ENCODE data around the gene ACO2. TPM values are rescaled to one million over a fixed set of nuclear protein-coding genes. Genes with fewer than 3 reads are reported as not detected.

Gene ACO2
- total RNA-seq, 5 donors from 2014 or later (not counting 1 experiment from before 2014, with no cell fraction given) = 72.0 to 82.2 (median 77.0) TPM

GRCh38 chr22:41442240-41442792 is 26.6 kb upstream of the ACO2 start:
- WGBS (ENCODE audit: insufficient coverage) = 95% methylated on average over 2 of the region's 2 CpGs
- Mint-ChIP-seq H3K27ac (peak overlapping the region in 1 of 2 donors; percentile 24), H3K9me3 (no peaks in the 10 kb centered on the region), H3K27me3 (no peaks in the 10 kb centered on the region), H3K4me1 (peaks cover 25 to 36% (median 28%) of the 10 kb centered on the region in 3 donors), H3K4me3 (peak overlapping the region in 2 of 3 donors; percentile 14 to 99), H3K36me3 (no peaks in the 10 kb centered on the region)
- ChIA-PET CTCF (interaction anchor here in 1 of 2 donors (0.6 to 1.4 kb wide), 2 partner anchors 26 to 242 kb away, joined by 3 to 4 read pairs; partner anchors contain the start of gene PHF5A), POLR2A (interaction anchor here in 1 of 2 donors (0.5 to 0.6 kb wide), 2 partner anchors 95 to 715 kb away, joined by 3 to 4 read pairs; no protein-coding TSS in a partner anchor)
- Histone ChIP-seq H3K4me1 (ENCODE audit: control insufficient read depth in 1 of 2, extremely low read depth in 1 of 2, insufficient read depth in 2 of 2, low read length in 2 of 2) (peaks cover 8 to 33% of the 10 kb centered on the region in 2 experiments), H3K4me3 (ENCODE audit: control insufficient read depth in 1 of 2, extremely low read depth in 1 of 2, low read length in 1 of 2) (no peak overlapping the region), H3K27me3 (replicated peaks in 1 of 2; ENCODE audit: control insufficient read depth in 2 of 2, extremely low read depth in 1 of 2, insufficient read depth in 2 of 2, low read length in 1 of 2) (no peaks in the 10 kb centered on the region), H3K27ac (ENCODE audit: low read length) (no peak overlapping the region), H3K36me3 (ENCODE audit: control insufficient read depth in 2 of 2, extremely low read depth in 1 of 2, insufficient read depth in 1 of 2, low read length in 1 of 2) (peaks cover 0 to 13% of the 10 kb centered on the region in 2 donors), H3K9me3 (no peaks in the 10 kb centered on the region)
- no peak for DNase-seq
- no peak for ATAC-seq (replicated peaks in 1 of 4)

- H3K27me3 Mint-ChIP-seq = no peaks in the 10 kb centered on the region
- H3K27ac ChIP-seq (ENCODE audit: low read length) = peak overlapping the region; percentile 96
These were observed 24.4 kb upstream of the ACO2 start for GRCh38 chr22:41444360-41445128.

GRCh38 chr22:41445129-41446056 is 23.5 kb upstream of the ACO2 start:
- H3K9me3 Mint-ChIP-seq = no peaks in the 10 kb centered on the region
- WGBS (ENCODE audit: insufficient coverage) = 0% methylated on average over 3 of the region's 22 CpGs

More at GRCh38 chr22:41444360-41445128, 24.4 kb upstream of the ACO2 start:
- H3K4me3 Mint-ChIP-seq = peak overlapping the region; percentile 89 to 99 (median 89)
- peak; percentile 34 to 56 (median 54) for ATAC-seq (replicated peaks in 1 of 4)
- peak overlapping the region; percentile 93 to 96 for H3K27ac Mint-ChIP-seq
- H3K4me1 Mint-ChIP-seq = peaks cover 25 to 41% (median 29%) of the 10 kb centered on the region in 3 donors
- H3K27me3 ChIP-seq (replicated peaks in 1 of 2; ENCODE audit: control insufficient read depth in 2 of 2, extremely low read depth in 1 of 2, insufficient read depth in 2 of 2, low read length in 1 of 2) = no peaks in the 10 kb centered on the region
- peaks cover 8 to 37% of the 10 kb centered on the region in 2 experiments for H3K4me1 ChIP-seq (ENCODE audit: control insufficient read depth in 1 of 2, extremely low read depth in 1 of 2, insufficient read depth in 2 of 2, low read length in 2 of 2)
- no peaks in the 10 kb centered on the region for H3K9me3 ChIP-seq
- CTCF ChIA-PET = interaction anchor here in 1 of 2 donors (0.6 to 1.2 kb wide), 3 partner anchors 40 to 74 kb away, joined by 3 read pairs; no protein-coding TSS in a partner anchor
- WGBS (ENCODE audit: insufficient coverage) = 0% methylated on average over 23 of the region's 35 CpGs
- POLR2A ChIA-PET = interaction anchor here in 1 of 2 donors (0.6 to 2.6 kb wide), 2 partner anchors 24 to 67 kb away, joined by 9 to 25 read pairs; partner anchors contain the start of genes ACO2 and PHF5A
- H3K36me3 ChIP-seq (ENCODE audit: control insufficient read depth in 2 of 2, extremely low read depth in 1 of 2, insufficient read depth in 1 of 2, low read length in 1 of 2) = no peaks in the 10 kb centered on the region
- H3K36me3 Mint-ChIP-seq = no peaks in the 10 kb centered on the region
- H3K9me3 Mint-ChIP-seq = no peaks in the 10 kb centered on the region
- peak; percentile 37 to 89 (median 56) for DNase-seq
- peak overlapping the region; percentile 70 to 86 for H3K4me3 ChIP-seq (ENCODE audit: control insufficient read depth in 1 of 2, extremely low read depth in 1 of 2, low read length in 1 of 2)

GRCh38 chr22:41446057-41446501 is 22.8 kb upstream of the ACO2 start:
- DNase-seq (peak in 3 of 35 experiments; percentile 4 to 11 (median 7)), ATAC-seq (replicated peaks in 1 of 4) (no peak)
- H3K4me1 ChIP-seq (ENCODE audit: control insufficient read depth in 1 of 2, extremely low read depth in 1 of 2, insufficient read depth in 2 of 2, low read length in 2 of 2) = peaks cover 8 to 34% of the 10 kb centered on the region in 2 experiments
- 2% methylated on average over 11 of the region's 34 CpGs for WGBS (ENCODE audit: insufficient coverage)
- H3K27ac ChIP-seq (ENCODE audit: low read length) = peak overlapping the region; percentile 96
- H3K4me3 ChIP-seq (ENCODE audit: control insufficient read depth in 1 of 2, extremely low read depth in 1 of 2, low read length in 1 of 2) = peak overlapping the region; percentile 70 to 86
- H3K27me3 ChIP-seq (replicated peaks in 1 of 2; ENCODE audit: control insufficient read depth in 2 of 2, extremely low read depth in 1 of 2, insufficient read depth in 2 of 2, low read length in 1 of 2) = no peaks in the 10 kb centered on the region
- peaks cover 25 to 41% (median 29%) of the 10 kb centered on the region in 3 donors for H3K4me1 Mint-ChIP-seq
- peak overlapping the region; percentile 89 to 99 (median 89) for H3K4me3 Mint-ChIP-seq
- no peaks in the 10 kb centered on the region for H3K27me3 Mint-ChIP-seq
- H3K9me3 ChIP-seq = no peaks in the 10 kb centered on the region
- no peaks in the 10 kb centered on the region for H3K36me3 Mint-ChIP-seq
- CTCF ChIA-PET = interaction anchor here in 1 of 2 donors (1.2 kb wide), 1 partner anchor 42 kb away, joined by 3 read pairs; no protein-coding TSS in a partner anchor
- peak overlapping the region; percentile 93 to 96 for H3K27ac Mint-ChIP-seq
- no peaks in the 10 kb centered on the region for H3K36me3 ChIP-seq (ENCODE audit: control insufficient read depth in 2 of 2, extremely low read depth in 1 of 2, insufficient read depth in 1 of 2, low read length in 1 of 2)
- POLR2A ChIA-PET = interaction anchor here (0.6 to 2.6 kb wide), 6 partner anchors 10 to 109 kb away, joined by 3 to 25 read pairs (median 6); partner anchors contain the start of genes ACO2 (in 2 of the 2), PHF5A (in 2 of the 2), POLR3H (in 1 of the 2) and TEF (in 1 of the 2)
- H3K9me3 Mint-ChIP-seq = no peaks in the 10 kb centered on the region

More at GRCh38 chr22:41445129-41446056, 23.5 kb upstream of the ACO2 start:
- no peaks in the 10 kb centered on the region for H3K27me3 Mint-ChIP-seq
- H3K27ac Mint-ChIP-seq = peak overlapping the region; percentile 93 to 96
- H3K4me3 Mint-ChIP-seq = peak overlapping the region; percentile 89 to 99 (median 89)
- ChIA-PET POLR2A (interaction anchor here (0.6 to 2.6 kb wide), 5 partner anchors 23 to 553 kb away, joined by 3 to 25 read pairs (median 5); partner anchors contain the start of genes ACO2 (in 2 of the 2), PHF5A (in 2 of the 2) and WBP2NL (in 1 of the 2)), CTCF (interaction anchor here (0.5 to 1.2 kb wide), 3 partner anchors 39 to 601 kb away, joined by 3 to 4 read pairs (median 3); no protein-coding TSS in a partner anchor)
- DNase-seq = peak in 16 of 35 experiments; percentile 5 to 60 (median 20)
- H3K36me3 Mint-ChIP-seq = no peaks in the 10 kb centered on the region
- H3K36me3 ChIP-seq (ENCODE audit: control insufficient read depth in 2 of 2, extremely low read depth in 1 of 2, insufficient read depth in 1 of 2, low read length in 1 of 2) = no peaks in the 10 kb centered on the region
- peaks cover 8 to 34% of the 10 kb centered on the region in 2 experiments for H3K4me1 ChIP-seq (ENCODE audit: control insufficient read depth in 1 of 2, extremely low read depth in 1 of 2, insufficient read depth in 2 of 2, low read length in 2 of 2)
- H3K4me3 ChIP-seq (ENCODE audit: control insufficient read depth in 1 of 2, extremely low read depth in 1 of 2, low read length in 1 of 2) = peak overlapping the region; percentile 70 to 86
- no peak for ATAC-seq (replicated peaks in 1 of 4)
- H3K27me3 ChIP-seq (replicated peaks in 1 of 2; ENCODE audit: control insufficient read depth in 2 of 2, extremely low read depth in 1 of 2, insufficient read depth in 2 of 2, low read length in 1 of 2) = no peaks in the 10 kb centered on the region
- H3K4me1 Mint-ChIP-seq = peaks cover 25 to 41% (median 29%) of the 10 kb centered on the region in 3 donors
- H3K27ac ChIP-seq (ENCODE audit: low read length) = peak overlapping the region; percentile 96
- H3K9me3 ChIP-seq = no peaks in the 10 kb centered on the region

DNA sequence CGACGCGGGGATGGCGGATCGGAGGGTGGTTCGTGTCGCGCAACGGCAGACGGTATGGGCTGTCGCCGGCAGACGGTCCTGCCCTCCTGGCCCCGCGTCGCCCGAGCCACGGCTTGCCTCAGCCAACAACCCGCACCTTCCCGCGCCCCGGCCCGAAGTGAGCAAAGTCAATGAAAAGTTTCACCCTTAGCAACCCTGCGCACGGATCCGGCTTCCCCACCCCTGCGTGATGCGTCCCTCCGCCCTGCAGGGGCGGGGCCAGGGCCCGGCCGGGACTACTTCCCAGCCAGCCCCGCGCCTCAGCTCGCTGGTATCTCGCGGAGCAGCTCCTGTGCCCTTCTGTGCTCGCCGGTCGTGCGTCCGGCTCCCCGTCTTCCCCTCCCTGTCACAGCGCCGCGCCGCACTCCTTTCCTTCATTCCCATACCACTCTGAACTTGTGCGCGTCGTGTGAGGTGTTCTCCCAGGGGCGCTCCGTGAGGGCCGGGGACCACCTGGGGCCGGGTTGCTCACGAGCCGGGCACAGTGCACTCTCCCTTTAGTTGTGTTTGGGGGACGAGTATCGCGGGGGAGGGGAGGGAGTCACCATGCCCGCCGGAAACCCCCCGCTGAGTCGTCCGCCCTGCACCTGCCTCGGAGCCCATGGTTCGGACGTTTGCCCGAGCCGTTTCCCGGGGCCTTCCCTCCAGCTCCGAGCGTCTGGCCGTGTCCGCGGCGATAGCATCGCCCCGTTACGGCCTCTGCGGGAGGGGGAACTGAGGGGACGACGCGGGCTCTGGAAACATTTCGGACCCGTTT is 22.1 kb upstream of the ACO2 start, which contains the start of gene TOB2:
Gene TOB2 (minus strand): TSS at position 163 of the 796 bp plus-strand sequence. CDS start 9,456 bp downstream, outside the sequence.
- Mint-ChIP-seq H3K36me3 (no peaks in the 10 kb centered on the region), H3K4me3 (peak within 1 kb of the TSS; percentile 89 to 99 (median 89)), H3K27me3 (no peaks in the 10 kb centered on the region), H3K9me3 (no peaks in the 10 kb centered on the region), H3K27ac (peak within 1 kb of the TSS; percentile 93 to 96), H3K4me1 (peaks cover 25 to 41% (median 29%) of the 10 kb centered on the region in 3 donors)
- H3K4me1 ChIP-seq (ENCODE audit: control insufficient read depth in 1 of 2, extremely low read depth in 1 of 2, insufficient read depth in 2 of 2, low read length in 2 of 2) = peaks cover 8 to 34% of the 10 kb centered on the region in 2 experiments
- POLR2A ChIA-PET = interaction anchor here (0.6 to 2.6 kb wide), 5 partner anchors 10 to 97 kb away, joined by 3 to 25 read pairs (median 6); partner anchors contain the start of genes ACO2 (in 2 of the 2), PHF5A (in 2 of the 2), POLR3H (in 1 of the 2) and TEF (in 1 of the 2)
- peak; percentile 57 to 70 (median 66) for ATAC-seq (replicated peaks in 1 of 4)
- under 1% methylated on average over 76 of the region's 85 CpGs for WGBS (ENCODE audit: insufficient coverage)
- no peaks in the 10 kb centered on the region for H3K27me3 ChIP-seq (replicated peaks in 1 of 2; ENCODE audit: control insufficient read depth in 2 of 2, extremely low read depth in 1 of 2, insufficient read depth in 2 of 2, low read length in 1 of 2)
- peak; percentile 85 to 96 (median 92) for DNase-seq
- CTCF ChIA-PET = no interaction called here
- peak within 1 kb of the TSS; percentile 96 for H3K27ac ChIP-seq (ENCODE audit: low read length)
- H3K9me3 ChIP-seq = no peaks in the 10 kb centered on the region
- H3K4me3 ChIP-seq (ENCODE audit: control insufficient read depth in 1 of 2, extremely low read depth in 1 of 2, low read length in 1 of 2) = peak within 1 kb of the TSS; percentile 70 to 86
- no peaks in the 10 kb centered on the region for H3K36me3 ChIP-seq (ENCODE audit: control insufficient read depth in 2 of 2, extremely low read depth in 1 of 2, insufficient read depth in 1 of 2, low read length in 1 of 2)

Measured in T-cell (primary cell).